ENCODE measurements around the gene TAGLN2. TPM values are rescaled to one million over a fixed set of nuclear protein-coding genes. Genes with fewer than 3 reads are reported as not detected.
A peak's percentile ranks its signal among the peaks of the same experiment; 100 is the strongest.

The TAGLN2 gene
- polyA plus RNA-seq, 3 donors = 658 to 1,259 (median 918) TPM

DNA sequence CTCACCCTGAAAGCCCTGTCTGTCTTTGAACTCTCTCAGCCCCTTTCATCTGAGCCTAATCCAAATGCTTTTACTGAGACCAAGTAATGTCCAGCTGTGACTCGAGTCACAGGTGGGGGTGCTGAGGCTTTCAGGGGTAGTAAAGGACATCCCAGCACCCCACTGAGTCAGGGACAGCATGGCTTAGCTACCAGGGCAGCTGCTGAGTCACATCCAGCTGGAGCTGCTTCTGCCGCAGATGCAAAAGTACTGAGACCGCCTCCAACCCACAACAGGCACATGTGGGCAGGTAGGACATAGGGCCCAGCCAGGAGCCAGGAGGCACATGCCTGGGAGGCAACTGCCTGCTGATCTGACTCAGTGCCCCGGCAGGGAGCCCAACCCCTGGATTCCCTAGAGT, 56.1 kb downstream of the TAGLN2 start:
- Histone ChIP-seq H3K27ac (ENCODE audit: low read depth in 1 of 2, low read length in 2 of 2) (no peak overlapping the region), H3K4me1 (ENCODE audit: control insufficient read depth in 1 of 2, insufficient read depth in 2 of 2, low read length in 2 of 2) (peaks cover 21 to 22% of the 10 kb centered on the region in 2 donors), H3K9me3 (replicated peaks in 1 of 2; ENCODE audit: control insufficient read depth in 1 of 2, insufficient read depth in 1 of 2, low read length in 2 of 2) (no peaks in the 10 kb centered on the region), H3K4me2 (replicated peaks; ENCODE audit: extremely low read depth, low read length, poor library complexity, severe bottlenecking) (no peak overlapping the region), H4K20me1 (ENCODE audit: insufficient read depth, low read length) (no peaks in the 10 kb centered on the region), H3K27me3 (ENCODE audit: control insufficient read depth in 2 of 2, insufficient read depth in 2 of 2, low read length in 2 of 2) (no peaks in the 10 kb centered on the region), H2AFZ (ENCODE audit: insufficient read depth, low read depth, low read length, poor library complexity, severe bottlenecking) (no peak overlapping the region), H3K36me3 (replicated peaks in 1 of 2; ENCODE audit: control insufficient read depth in 1 of 2, insufficient read depth in 2 of 2, low read length in 2 of 2) (no peaks in the 10 kb centered on the region), H3K9ac (ENCODE audit: insufficient read depth, low read length, poor library complexity, severe bottlenecking) (no peak overlapping the region), H3K4me3 (replicated peaks in 1 of 3; ENCODE audit: low read depth in 2 of 3, low read length in 3 of 3) (no peak overlapping the region), H3K79me2 (ENCODE audit: insufficient read depth, low read length) (no peaks in the 10 kb centered on the region)
- intact Hi-C loops (cut with micrococcal nuclease) = no loop called here
- H3K4me3 Mint-ChIP-seq = no peak overlapping the region
- no peaks in the 10 kb centered on the region for H3K9me3 Mint-ChIP-seq
- TF ChIP-seq, protein P1, sequence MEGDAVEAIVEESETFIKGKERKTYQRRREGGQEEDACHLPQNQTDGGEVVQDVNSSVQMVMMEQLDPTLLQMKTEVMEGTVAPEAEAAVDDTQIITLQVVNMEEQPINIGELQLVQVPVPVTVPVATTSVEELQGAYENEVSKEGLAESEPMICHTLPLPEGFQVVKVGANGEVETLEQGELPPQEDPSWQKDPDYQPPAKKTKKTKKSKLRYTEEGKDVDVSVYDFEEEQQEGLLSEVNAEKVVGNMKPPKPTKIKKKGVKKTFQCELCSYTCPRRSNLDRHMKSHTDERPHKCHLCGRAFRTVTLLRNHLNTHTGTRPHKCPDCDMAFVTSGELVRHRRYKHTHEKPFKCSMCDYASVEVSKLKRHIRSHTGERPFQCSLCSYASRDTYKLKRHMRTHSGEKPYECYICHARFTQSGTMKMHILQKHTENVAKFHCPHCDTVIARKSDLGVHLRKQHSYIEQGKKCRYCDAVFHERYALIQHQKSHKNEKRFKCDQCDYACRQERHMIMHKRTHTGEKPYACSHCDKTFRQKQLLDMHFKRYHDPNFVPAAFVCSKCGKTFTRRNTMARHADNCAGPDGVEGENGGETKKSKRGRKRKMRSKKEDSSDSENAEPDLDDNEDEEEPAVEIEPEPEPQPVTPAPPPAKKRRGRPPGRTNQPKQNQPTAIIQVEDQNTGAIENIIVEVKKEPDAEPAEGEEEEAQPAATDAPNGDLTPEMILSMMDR (IDR thresholded peaks at IDR 0.05) = no peak
- H3K27ac Mint-ChIP-seq = peak overlapping the region in 1 of 7 donors; percentile 28
- H3K27me3 Mint-ChIP-seq (ENCODE audit: low read depth in 3 of 3) = peaks cover 10 to 14% (median 11%) of the 10 kb centered on the region in 3 donors
- WGBS (ENCODE audit: insufficient coverage) = 18% methylated on average over 3 of the region's 4 CpGs
- H3K36me3 Mint-ChIP-seq = no peaks in the 10 kb centered on the region
- peak in 2 of 3 donors; percentile 29 to 65 for DNase-seq
- peaks cover 23% of the 10 kb centered on the region for H3K4me1 Mint-ChIP-seq

DNA sequence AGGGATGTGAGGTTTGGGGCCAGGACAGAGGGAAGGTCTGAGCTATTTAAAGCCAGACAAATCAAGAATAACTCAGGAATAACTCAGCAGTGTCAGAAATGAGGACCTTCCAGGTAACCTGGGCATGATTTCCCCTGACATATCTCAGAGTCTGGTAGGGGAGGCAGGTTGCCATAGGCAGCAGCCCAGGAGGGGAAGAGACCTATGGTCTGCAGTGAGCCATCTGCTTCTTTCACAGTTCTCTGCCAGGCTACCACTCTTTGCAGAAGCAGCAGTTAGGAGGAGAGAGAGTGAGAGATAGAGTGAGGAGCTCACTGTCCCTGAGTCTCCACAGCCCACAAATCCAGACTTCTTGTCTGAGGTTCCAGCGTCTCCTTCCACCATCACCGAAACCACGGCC, 56.5 kb downstream of the TAGLN2 start:
- Histone ChIP-seq H3K9ac (ENCODE audit: insufficient read depth, low read length, poor library complexity, severe bottlenecking) (no peak overlapping the region), H3K9me3 (replicated peaks in 1 of 2; ENCODE audit: control insufficient read depth in 1 of 2, insufficient read depth in 1 of 2, low read length in 2 of 2) (no peaks in the 10 kb centered on the region), H4K20me1 (ENCODE audit: insufficient read depth, low read length) (no peaks in the 10 kb centered on the region), H3K4me2 (replicated peaks; ENCODE audit: extremely low read depth, low read length, poor library complexity, severe bottlenecking) (no peak overlapping the region), H3K27me3 (ENCODE audit: control insufficient read depth in 2 of 2, insufficient read depth in 2 of 2, low read length in 2 of 2) (no peaks in the 10 kb centered on the region), H3K4me3 (replicated peaks in 1 of 3; ENCODE audit: low read depth in 2 of 3, low read length in 3 of 3) (no peak overlapping the region), H3K36me3 (replicated peaks in 1 of 2; ENCODE audit: control insufficient read depth in 1 of 2, insufficient read depth in 2 of 2, low read length in 2 of 2) (no peaks in the 10 kb centered on the region), H2AFZ (ENCODE audit: insufficient read depth, low read depth, low read length, poor library complexity, severe bottlenecking) (no peak overlapping the region), H3K4me1 (ENCODE audit: control insufficient read depth in 1 of 2, insufficient read depth in 2 of 2, low read length in 2 of 2) (peaks cover 20 to 22% of the 10 kb centered on the region in 2 donors), H3K79me2 (ENCODE audit: insufficient read depth, low read length) (no peaks in the 10 kb centered on the region), H3K27ac (ENCODE audit: low read depth in 1 of 2, low read length in 2 of 2) (no peak overlapping the region)
- Mint-ChIP-seq H3K36me3 (no peaks in the 10 kb centered on the region), H3K27ac (no peak overlapping the region), H3K9me3 (no peaks in the 10 kb centered on the region), H3K4me3 (no peak overlapping the region), H3K4me1 (peaks cover 20% of the 10 kb centered on the region), H3K27me3 (ENCODE audit: low read depth in 3 of 3) (peaks cover 8 to 14% (median 11%) of the 10 kb centered on the region in 3 donors)
- intact Hi-C loops (cut with micrococcal nuclease) = no loop called here
- WGBS (ENCODE audit: insufficient coverage) = no CpG with 5 or more reads among the region's 3 CpGs
- no peak for DNase-seq
- TF ChIP-seq, protein P1 (IDR thresholded peaks at IDR 0.05) = no peak

Small RNA genes lying within 50 kb of the gene (small RNA-seq; reads per million reads assigned to genes)
- gene MIR4259 (ENCODE audit: insufficient read length, low read depth) = not detected

Other genes starting within 250 kb of the TAGLN2 start
- gene CRP, start 210.9 kb downstream of the TAGLN2 start, polyA plus RNA-seq = not detected
- 100 to 1,000 TPM in 1 of 3 donors, 10 to 100 TPM in 2; 37.3 to 136 (median 97.8) TPM for gene DUSP23, start 144.5 kb downstream of the TAGLN2 start, polyA plus RNA-seq
- under 1 TPM; 0.15 to 0.36 (median 0.17) TPM for gene FCRL6, start 123.1 kb downstream of the TAGLN2 start, polyA plus RNA-seq
- 1 to 10 TPM; 2.6 to 5.7 (median 5.7) TPM for gene SLAMF8, start 98.6 kb downstream of the TAGLN2 start, polyA plus RNA-seq
- under 1 TPM in 1 of 3 donors, not detected in 2; 0.04 TPM for gene VSIG8, start 62.9 kb downstream of the TAGLN2 start, polyA plus RNA-seq
- 1 to 10 TPM in 1 of 3 donors, under 1 TPM in 1, not detected in 1; 0.12 to 1.0 TPM for gene CFAP45, start 25.3 kb downstream of the TAGLN2 start, polyA plus RNA-seq
- under 1 TPM in 1 of 3 donors, not detected in 2; 0.04 TPM for gene IGSF9, start 20.1 kb upstream of the TAGLN2 start, polyA plus RNA-seq
- under 1 TPM in 1 of 3 donors, not detected in 2; 0.17 TPM for gene SLAMF9, start 28.7 kb upstream of the TAGLN2 start, polyA plus RNA-seq
- 1 to 10 TPM; 3.7 to 4.2 (median 4.0) TPM for gene PIGM, start 106.5 kb upstream of the TAGLN2 start, polyA plus RNA-seq
- gene KCNJ10, start 144.7 kb upstream of the TAGLN2 start, polyA plus RNA-seq = under 1 TPM in 1 of 3 donors, not detected in 2; 0.23 TPM
- not detected for gene KCNJ9, start 156.0 kb upstream of the TAGLN2 start, polyA plus RNA-seq
- gene IGSF8, start 173.1 kb upstream of the TAGLN2 start, polyA plus RNA-seq = 10 to 100 TPM in 2 of 3 donors, 1 to 10 TPM in 1; 9.6 to 23.9 (median 10.8) TPM
- under 1 TPM in 1 of 3 donors, not detected in 2; 0.03 TPM for gene ATP1A2, start 190.3 kb upstream of the TAGLN2 start, polyA plus RNA-seq
- gene ATP1A4, start 226.1 kb upstream of the TAGLN2 start, polyA plus RNA-seq = 10 to 100 TPM in 1 of 3 donors, under 1 TPM in 1, not detected in 1; 1.00 to 16.0 TPM

All from CD14-positive monocyte (primary cell).